WTC11 (cell line): ENCODE data around the gene PREX1. TPM values are rescaled to one million over a fixed set of nuclear protein-coding genes. Genes with fewer than 3 reads are reported as not detected.
A peak's percentile ranks its signal among the peaks of the same experiment; 100 is the strongest.

Experiments used
- ATAC-seq: fragments of 200-7000 bp; cut with Tn5 transposase; 2 replicates; pipeline ENCODE4 v1.10.0; 2021; ENCODE audit warnings: mild to moderate bottlenecking, moderate library complexity
- CTCF ChIA-PET: fragments of 300-600 bp; sonication (Branson Sonifier 250); formaldehyde crosslinking; loops from one replicate; lab custom pipeline; 2021; ENCODE audit warnings: antibody characterized with exemption; lab: Charles Lee
- POLR2A ChIA-PET: fragments of 350-600 bp; sonication (Branson Sonifier 250); formaldehyde crosslinking; loops from one replicate; lab custom pipeline; 2021; ENCODE audit warnings: antibody characterized with exemption; lab: Charles Lee
- DNase-seq: peaks from one replicate; pipeline ENCODE4 v3.0.0; 2021; ENCODE audit warnings: low spot score
- H3K27ac Mint-ChIP-seq: 2 replicates; pipeline ENCODE4 v1.8.0; 2021; ENCODE audit warnings: mixed read lengths
- H3K27me3 Mint-ChIP-seq: 2 replicates; pipeline ENCODE4 v1.8.0; 2021; ENCODE audit warnings: low read depth, mild to moderate bottlenecking, moderate library complexity, mixed read lengths
- H3K36me3 Mint-ChIP-seq: 2 replicates; pipeline ENCODE4 v1.8.0; 2021; ENCODE audit warnings: mixed read lengths
- H3K4me1 Mint-ChIP-seq: 2 replicates; pipeline ENCODE4 v1.8.0; 2022; ENCODE audit warnings: mixed read lengths
- H3K4me3 Mint-ChIP-seq: 2 replicates; pipeline ENCODE4 v1.8.0; 2021; ENCODE audit warnings: mild to moderate bottlenecking, moderate library complexity, mixed read lengths
- H3K9me3 Mint-ChIP-seq: 2 replicates; pipeline ENCODE4 v1.8.0; 2021; ENCODE audit warnings: mixed read lengths
- FOXJ3 ChIP-seq: sonication (generic); formaldehyde crosslinking; IDR thresholded peaks from 2 replicates; pipeline ENCODE4 v1.9.0; 2021; ENCODE audit warnings: missing genetic modification reagents, mild to moderate bottlenecking, borderline replicate concordance
- FOXK1 ChIP-seq: sonication (generic); formaldehyde crosslinking; IDR thresholded peaks from 2 replicates; pipeline ENCODE4 v1.8.0; 2022; ENCODE audit warnings: mild to moderate bottlenecking, moderate library complexity, missing genetic modification reagents
- FOXP1 ChIP-seq: sonication (generic); formaldehyde crosslinking; IDR thresholded peaks from 2 replicates; pipeline ENCODE4 v1.8.0; 2022; ENCODE audit warnings: missing genetic modification reagents, mild to moderate bottlenecking, moderate library complexity, borderline replicate concordance
- GRHL2 ChIP-seq: fragments of 250-450 bp; sonication (Bioruptor Pico); IDR thresholded peaks from 2 replicates; pipeline ENCODE4 v1.8.0; 2022; ENCODE audit warnings: mild to moderate bottlenecking, moderate library complexity; ENCODE audit not compliant: insufficient replicate concordance, severe bottlenecking
- GTF2I ChIP-seq: fragments of 250-450 bp; sonication (Bioruptor Pico); conservative IDR thresholded peaks from 2 replicates; pipeline ENCODE4 v1.4.0; 2021; ENCODE audit warnings: mild to moderate bottlenecking
- IRF2 ChIP-seq: sonication (generic); formaldehyde crosslinking; IDR thresholded peaks from 2 replicates; pipeline ENCODE4 v1.8.0; 2022; ENCODE audit warnings: low read depth, missing genetic modification reagents, borderline replicate concordance
- NFATC4 ChIP-seq: fragments of 250-450 bp; sonication (Bioruptor Pico); IDR thresholded peaks from 2 replicates; pipeline ENCODE4 v1.9.0; 2021; ENCODE audit warnings: mild to moderate bottlenecking
- NR2C2 ChIP-seq: sonication (generic); formaldehyde crosslinking; IDR thresholded peaks from 2 replicates; pipeline ENCODE4 v1.8.0; 2022; ENCODE audit warnings: mild to moderate bottlenecking, missing genetic modification reagents
- OVOL2 ChIP-seq: fragments of 250-450 bp; sonication (Bioruptor Pico); IDR thresholded peaks from 2 replicates; pipeline ENCODE4 v1.9.0; 2021; ENCODE audit warnings: mild to moderate bottlenecking, borderline replicate concordance
- RELA ChIP-seq: sonication (generic); formaldehyde crosslinking; IDR thresholded peaks from 2 replicates; pipeline ENCODE4 v1.8.1; 2022; ENCODE audit warnings: missing genetic modification reagents, mild to moderate bottlenecking, borderline replicate concordance
- SOX15 ChIP-seq: fragments of 250-450 bp; sonication (Bioruptor Pico); IDR thresholded peaks from 2 replicates; pipeline ENCODE4 v1.9.0; 2021; ENCODE audit warnings: mild to moderate bottlenecking
- SP1 ChIP-seq: sonication (generic); formaldehyde crosslinking; conservative IDR thresholded peaks from 2 replicates; pipeline ENCODE4 v1.8.1; 2022; ENCODE audit warnings: missing genetic modification reagents
- TEAD1 ChIP-seq: sonication (generic); formaldehyde crosslinking; IDR thresholded peaks from 2 replicates; pipeline ENCODE4 v1.8.0; 2022; ENCODE audit warnings: mild to moderate bottlenecking, missing genetic modification reagents
- ZNF121 ChIP-seq: sonication (generic); formaldehyde crosslinking; IDR thresholded peaks from 2 replicates; pipeline ENCODE4 v1.8.0; 2023; ENCODE audit warnings: missing genetic modification reagents
- ZNF138 ChIP-seq: sonication (generic); formaldehyde crosslinking; conservative IDR thresholded peaks from 2 replicates; pipeline ENCODE4 v1.8.1; 2022; ENCODE audit warnings: mild to moderate bottlenecking, moderate library complexity, missing genetic modification reagents
- total RNA-seq: library from RNA; stranded (reverse); gene quantifications from 3 replicates; pipeline ENCODE4 v1.2.3, GENCODE V29; 2021
- TF ChIP-seq, protein P1 (sequence below): fragments of 250-450 bp; sonication (Bioruptor Pico); conservative IDR thresholded peaks from 2 replicates; pipeline ENCODE4 v1.9.0; 2021; ENCODE audit warnings: mild to moderate bottlenecking
- TF ChIP-seq, protein P2 (sequence below): sonication (generic); formaldehyde crosslinking; IDR thresholded peaks from 2 replicates; pipeline ENCODE4 v1.8.1; 2023; ENCODE audit warnings: mild to moderate bottlenecking, missing genetic modification reagents
- TF ChIP-seq, protein P3 (sequence below): sonication (generic); formaldehyde crosslinking; IDR thresholded peaks from 2 replicates; pipeline ENCODE4 v1.8.1; 2023; ENCODE audit warnings: mild to moderate bottlenecking, missing genetic modification reagents
- TF ChIP-seq, protein P4 (sequence below): sonication (generic); formaldehyde crosslinking; IDR thresholded peaks from 2 replicates; pipeline ENCODE4 v1.8.1; 2022; ENCODE audit warnings: mild to moderate bottlenecking, moderate library complexity, missing genetic modification reagents
- TF ChIP-seq, protein P5 (sequence below): sonication (generic); formaldehyde crosslinking; IDR thresholded peaks from 2 replicates; pipeline ENCODE4 v1.8.1; 2022; ENCODE audit warnings: mild to moderate bottlenecking, missing genetic modification reagents, moderate library complexity, borderline replicate concordance

PREX1 gene
- total RNA-seq, 1 experiment from 2014 or later: 17.3 TPM

DNA sequence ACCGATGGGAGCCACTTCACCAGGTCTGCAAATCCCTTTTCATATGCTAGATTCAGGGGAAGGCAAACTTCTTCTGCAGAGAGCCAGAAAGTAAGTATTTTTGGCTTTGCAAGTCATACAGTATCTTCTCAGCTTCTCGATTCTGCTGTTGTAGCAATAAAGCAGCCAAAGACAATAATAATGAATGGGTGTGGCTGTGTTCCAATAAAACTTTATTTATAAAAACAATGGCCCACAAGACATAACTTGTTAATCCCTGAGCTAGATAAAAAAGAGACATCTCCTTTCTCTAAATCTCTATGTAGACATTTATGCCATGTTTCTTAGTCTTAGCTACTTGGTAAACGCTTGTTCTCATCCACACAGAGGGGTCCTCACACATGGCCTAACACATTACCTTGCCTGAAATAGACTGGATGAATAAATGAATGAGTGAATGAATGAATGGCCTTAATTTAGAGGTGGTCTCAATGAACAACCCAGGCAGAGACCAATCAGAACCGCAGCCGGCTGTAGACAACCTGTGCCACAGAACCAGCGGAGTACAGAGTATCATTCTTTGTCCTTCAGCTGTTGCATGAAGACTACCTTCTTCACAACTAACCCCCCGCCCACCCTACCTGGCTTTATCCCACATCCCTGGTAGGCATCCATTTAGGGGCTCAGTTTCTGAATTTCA lies 13.5 kb upstream of the PREX1 start (continued):
- TF ChIP-seq, protein P1, sequence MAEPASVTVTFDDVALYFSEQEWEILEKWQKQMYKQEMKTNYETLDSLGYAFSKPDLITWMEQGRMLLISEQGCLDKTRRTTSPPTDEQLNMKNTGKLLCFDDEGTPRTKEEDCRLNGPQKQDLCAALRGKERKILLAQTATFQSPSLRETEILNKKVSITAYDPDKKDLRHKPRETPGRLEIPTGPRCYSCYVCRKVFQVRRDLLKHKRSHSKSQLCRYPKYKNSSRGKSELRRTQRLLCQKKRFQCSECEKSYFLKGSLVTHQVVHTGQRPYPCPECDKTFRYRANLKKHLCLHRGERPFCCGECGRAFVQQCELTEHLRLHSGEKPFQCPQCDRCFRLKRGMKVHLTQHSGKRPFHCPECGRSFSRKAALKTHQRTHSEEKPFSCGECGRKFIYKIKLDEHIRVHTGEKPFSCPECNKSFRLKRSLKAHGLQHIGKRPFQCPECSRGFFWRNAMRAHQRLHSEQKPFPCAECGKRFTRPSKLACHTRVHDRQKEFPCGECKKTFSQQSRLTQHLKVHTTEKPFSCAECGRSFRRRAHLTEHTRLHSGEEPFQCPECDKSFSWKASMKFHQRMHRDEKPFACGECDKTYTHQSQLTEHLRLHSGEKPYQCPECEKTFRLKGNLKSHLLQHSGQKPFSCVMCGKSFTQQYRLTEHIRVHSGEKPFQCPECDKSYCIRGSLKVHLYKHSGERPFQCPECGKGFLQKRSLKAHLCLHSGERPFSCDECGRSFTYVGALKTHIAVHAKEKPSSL (CRISPR knock-in tag): no peak

DNA sequence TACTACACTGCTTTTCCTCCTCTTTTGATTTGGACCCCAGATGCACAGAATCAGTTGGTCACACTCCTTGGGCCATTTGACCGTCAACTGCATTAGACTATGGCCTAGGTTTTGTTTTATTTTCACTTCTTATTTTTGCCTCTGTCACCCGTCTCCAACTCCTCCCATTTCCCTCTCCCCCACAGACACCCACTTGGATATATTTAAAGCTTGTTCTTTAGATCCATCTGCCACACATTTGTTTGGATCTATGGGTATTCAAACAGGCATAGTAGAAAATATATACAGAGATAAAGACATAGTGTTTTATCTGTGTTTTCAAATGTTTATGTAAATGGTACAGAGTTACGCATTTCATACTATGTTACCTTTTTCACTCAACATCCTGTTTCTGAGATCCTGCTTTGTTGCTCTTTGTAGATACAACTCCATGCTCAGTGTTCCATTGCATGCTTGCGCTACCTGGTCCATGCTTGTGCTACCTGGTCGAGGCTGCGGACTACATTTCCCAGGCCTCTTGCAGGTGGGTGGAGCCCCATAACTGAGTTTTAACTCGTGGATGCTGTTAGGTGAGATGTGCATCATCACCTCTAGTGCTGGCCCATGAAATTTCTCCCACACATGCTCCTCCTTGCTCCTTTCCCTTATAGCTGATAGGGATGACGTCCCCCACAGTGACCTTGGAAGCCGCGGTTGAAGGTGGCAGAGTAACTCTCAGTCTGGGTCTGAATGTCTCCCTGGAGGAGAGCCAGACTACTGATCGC lies 11.5 kb upstream of the PREX1 start:
- CTCF ChIA-PET: interaction anchor here (1.4 kb wide), 1 partner anchor 182 kb away, joined by 6 read pairs; no protein-coding TSS in a partner anchor
- peaks cover 6% of the 10 kb centered on the region; the same call in 1 of the 2 replicates for H3K9me3 Mint-ChIP-seq
- no peak overlapping the region for H3K4me3 Mint-ChIP-seq
- POLR2A ChIA-PET: no interaction called here
- DNase-seq (peak; percentile 44), ATAC-seq (peak; percentile 97)
- TF ChIP-seq TEAD1 (CRISPR knock-in tag) (no peak), RELA (CRISPR knock-in tag) (no peak), SP1 (CRISPR knock-in tag) (0 out of 2 replicates have a peak, but pooled peaks have one; percentile 20), SOX15 (no peak)
- H3K27me3 Mint-ChIP-seq: peaks cover 4% of the 10 kb centered on the region
- H3K4me1 Mint-ChIP-seq: no peaks in the 10 kb centered on the region
- no peaks in the 10 kb centered on the region for H3K36me3 Mint-ChIP-seq
- H3K27ac Mint-ChIP-seq: no peak overlapping the region

DNA sequence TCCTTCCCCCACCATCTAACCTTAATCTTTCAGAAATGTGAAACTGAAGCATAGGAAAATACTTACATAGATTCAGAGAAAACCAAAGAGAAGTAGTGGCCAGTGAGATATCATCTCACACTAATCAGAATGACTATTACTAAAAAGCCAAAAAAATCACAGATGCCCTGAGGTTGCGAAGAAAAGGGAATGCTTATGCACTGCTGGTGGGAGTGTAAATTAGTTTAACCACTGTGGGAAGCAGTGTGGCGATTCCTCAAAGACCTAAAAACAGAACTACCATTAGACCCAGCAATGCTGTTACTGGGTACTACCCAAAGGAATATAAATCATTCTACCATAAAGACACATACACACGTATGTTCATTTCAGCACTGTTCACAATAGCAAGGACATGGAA lies 9.2 kb upstream of the PREX1 start:
- CTCF ChIA-PET: no interaction called here
- TF ChIP-seq IRF2 (no peak), ZNF138 (CRISPR knock-in tag) (no peak), FOXJ3 (no peak), NR2C2 (CRISPR knock-in tag) (no peak), ZNF121 (CRISPR knock-in tag) (no peak), RELA (CRISPR knock-in tag) (no peak), GTF2I (CRISPR knock-in tag) (no peak), GRHL2 (CRISPR knock-in tag) (no peak), FOXK1 (CRISPR knock-in tag) (no peak), FOXP1 (CRISPR knock-in tag) (no peak), NFATC4 (CRISPR knock-in tag) (no peak), OVOL2 (CRISPR knock-in tag) (no peak), SP1 (CRISPR knock-in tag) (no peak)
- TF ChIP-seq, protein P2, sequence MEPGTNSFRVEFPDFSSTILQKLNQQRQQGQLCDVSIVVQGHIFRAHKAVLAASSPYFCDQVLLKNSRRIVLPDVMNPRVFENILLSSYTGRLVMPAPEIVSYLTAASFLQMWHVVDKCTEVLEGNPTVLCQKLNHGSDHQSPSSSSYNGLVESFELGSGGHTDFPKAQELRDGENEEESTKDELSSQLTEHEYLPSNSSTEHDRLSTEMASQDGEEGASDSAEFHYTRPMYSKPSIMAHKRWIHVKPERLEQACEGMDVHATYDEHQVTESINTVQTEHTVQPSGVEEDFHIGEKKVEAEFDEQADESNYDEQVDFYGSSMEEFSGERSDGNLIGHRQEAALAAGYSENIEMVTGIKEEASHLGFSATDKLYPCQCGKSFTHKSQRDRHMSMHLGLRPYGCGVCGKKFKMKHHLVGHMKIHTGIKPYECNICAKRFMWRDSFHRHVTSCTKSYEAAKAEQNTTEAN (CRISPR knock-in tag): no peak
- TF ChIP-seq, protein P3, sequence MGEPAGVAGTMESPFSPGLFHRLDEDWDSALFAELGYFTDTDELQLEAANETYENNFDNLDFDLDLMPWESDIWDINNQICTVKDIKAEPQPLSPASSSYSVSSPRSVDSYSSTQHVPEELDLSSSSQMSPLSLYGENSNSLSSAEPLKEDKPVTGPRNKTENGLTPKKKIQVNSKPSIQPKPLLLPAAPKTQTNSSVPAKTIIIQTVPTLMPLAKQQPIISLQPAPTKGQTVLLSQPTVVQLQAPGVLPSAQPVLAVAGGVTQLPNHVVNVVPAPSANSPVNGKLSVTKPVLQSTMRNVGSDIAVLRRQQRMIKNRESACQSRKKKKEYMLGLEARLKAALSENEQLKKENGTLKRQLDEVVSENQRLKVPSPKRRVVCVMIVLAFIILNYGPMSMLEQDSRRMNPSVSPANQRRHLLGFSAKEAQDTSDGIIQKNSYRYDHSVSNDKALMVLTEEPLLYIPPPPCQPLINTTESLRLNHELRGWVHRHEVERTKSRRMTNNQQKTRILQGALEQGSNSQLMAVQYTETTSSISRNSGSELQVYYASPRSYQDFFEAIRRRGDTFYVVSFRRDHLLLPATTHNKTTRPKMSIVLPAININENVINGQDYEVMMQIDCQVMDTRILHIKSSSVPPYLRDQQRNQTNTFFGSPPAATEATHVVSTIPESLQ (CRISPR knock-in tag): no peak
- TF ChIP-seq, protein P4, sequence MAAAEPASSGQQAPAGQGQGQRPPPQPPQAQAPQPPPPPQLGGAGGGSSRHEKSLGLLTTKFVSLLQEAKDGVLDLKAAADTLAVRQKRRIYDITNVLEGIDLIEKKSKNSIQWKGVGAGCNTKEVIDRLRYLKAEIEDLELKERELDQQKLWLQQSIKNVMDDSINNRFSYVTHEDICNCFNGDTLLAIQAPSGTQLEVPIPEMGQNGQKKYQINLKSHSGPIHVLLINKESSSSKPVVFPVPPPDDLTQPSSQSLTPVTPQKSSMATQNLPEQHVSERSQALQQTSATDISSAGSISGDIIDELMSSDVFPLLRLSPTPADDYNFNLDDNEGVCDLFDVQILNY (CRISPR knock-in tag): no peak
- TF ChIP-seq, protein P5, sequence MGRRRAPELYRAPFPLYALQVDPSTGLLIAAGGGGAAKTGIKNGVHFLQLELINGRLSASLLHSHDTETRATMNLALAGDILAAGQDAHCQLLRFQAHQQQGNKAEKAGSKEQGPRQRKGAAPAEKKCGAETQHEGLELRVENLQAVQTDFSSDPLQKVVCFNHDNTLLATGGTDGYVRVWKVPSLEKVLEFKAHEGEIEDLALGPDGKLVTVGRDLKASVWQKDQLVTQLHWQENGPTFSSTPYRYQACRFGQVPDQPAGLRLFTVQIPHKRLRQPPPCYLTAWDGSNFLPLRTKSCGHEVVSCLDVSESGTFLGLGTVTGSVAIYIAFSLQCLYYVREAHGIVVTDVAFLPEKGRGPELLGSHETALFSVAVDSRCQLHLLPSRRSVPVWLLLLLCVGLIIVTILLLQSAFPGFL (CRISPR knock-in tag): no peak
- peaks cover 4% of the 10 kb centered on the region for H3K27me3 Mint-ChIP-seq
- DNase-seq (no peak), ATAC-seq (no peak)
- peaks cover 4% of the 10 kb centered on the region; the same call in 1 of the 2 replicates for H3K4me1 Mint-ChIP-seq
- H3K27ac Mint-ChIP-seq: no peak overlapping the region
- H3K4me3 Mint-ChIP-seq: no peak overlapping the region
- no peaks in the 10 kb centered on the region for H3K9me3 Mint-ChIP-seq
- no peaks in the 10 kb centered on the region for H3K36me3 Mint-ChIP-seq
- POLR2A ChIA-PET: no interaction called here
